ENCODE data around the gene HS3ST3A1.

The HS3ST3A1 gene

GRCh38 chr17:13592427-13592826, 9.3 kb downstream of the HS3ST3A1 start:
- Histone ChIP-seq H3K4me1 (ENCODE audit: control insufficient read depth, insufficient read depth, low read length) (no peaks in the 10 kb centered on the region), H3K27ac (ENCODE audit: insufficient read depth, low read depth, low read length, poor library complexity, severe bottlenecking) (no peak overlapping the region), H3K9me3 (ENCODE audit: control insufficient read depth, low read length) (no peaks in the 10 kb centered on the region), H3K4me3 (ENCODE audit: insufficient read depth, low read depth, low read length) (no peak overlapping the region), H3K27me3 (ENCODE audit: control insufficient read depth, insufficient read depth, low read length, poor library complexity, severe bottlenecking) (no peaks in the 10 kb centered on the region), H3K36me3 (ENCODE audit: control insufficient read depth, insufficient read depth, low read length) (no peaks in the 10 kb centered on the region)
- 96% methylated on average over 6 to 7 of the region's 7 CpGs for WGBS, 2 experiments

- no peak overlapping the region for H3K27ac ChIP-seq (ENCODE audit: insufficient read depth, low read depth, low read length, poor library complexity, severe bottlenecking)
- no peaks in the 10 kb centered on the region for H3K9me3 ChIP-seq (ENCODE audit: control insufficient read depth, low read length)
- no peaks in the 10 kb centered on the region for H3K4me1 ChIP-seq (ENCODE audit: control insufficient read depth, insufficient read depth, low read length)
- no peak overlapping the region for H3K4me3 ChIP-seq (ENCODE audit: insufficient read depth, low read depth, low read length)
- WGBS, 2 experiments = 100% methylated on average over 1 of the region's 1 CpG
- no peaks in the 10 kb centered on the region for H3K36me3 ChIP-seq (ENCODE audit: control insufficient read depth, insufficient read depth, low read length)
- H3K27me3 ChIP-seq (ENCODE audit: control insufficient read depth, insufficient read depth, low read length, poor library complexity, severe bottlenecking) = no peaks in the 10 kb centered on the region
These were observed 11.3 kb downstream of the HS3ST3A1 start for GRCh38 chr17:13590441-13590840.

GRCh38 chr17:13589658-13590057, 12.1 kb downstream of the HS3ST3A1 start:
- WGBS, 2 experiments = 91% methylated on average over 6 of the region's 6 CpGs
- Histone ChIP-seq H3K36me3 (ENCODE audit: control insufficient read depth, insufficient read depth, low read length) (no peaks in the 10 kb centered on the region), H3K4me1 (ENCODE audit: control insufficient read depth, insufficient read depth, low read length) (no peaks in the 10 kb centered on the region), H3K4me3 (ENCODE audit: insufficient read depth, low read depth, low read length) (no peak overlapping the region), H3K9me3 (ENCODE audit: control insufficient read depth, low read length) (no peaks in the 10 kb centered on the region), H3K27ac (ENCODE audit: insufficient read depth, low read depth, low read length, poor library complexity, severe bottlenecking) (no peak overlapping the region), H3K27me3 (ENCODE audit: control insufficient read depth, insufficient read depth, low read length, poor library complexity, severe bottlenecking) (no peaks in the 10 kb centered on the region)

- no peaks in the 10 kb centered on the region for H3K27me3 ChIP-seq (ENCODE audit: control insufficient read depth, insufficient read depth, low read length, poor library complexity, severe bottlenecking)
- no peaks in the 10 kb centered on the region for H3K9me3 ChIP-seq (ENCODE audit: control insufficient read depth, low read length)
- no peaks in the 10 kb centered on the region for H3K4me1 ChIP-seq (ENCODE audit: control insufficient read depth, insufficient read depth, low read length)
- no peak overlapping the region for H3K27ac ChIP-seq (ENCODE audit: insufficient read depth, low read depth, low read length, poor library complexity, severe bottlenecking)
- no peak overlapping the region for H3K4me3 ChIP-seq (ENCODE audit: insufficient read depth, low read depth, low read length)
- 86 to 96% methylated on average over 4 of the region's 4 CpGs for WGBS, 2 experiments
- no peaks in the 10 kb centered on the region for H3K36me3 ChIP-seq (ENCODE audit: control insufficient read depth, insufficient read depth, low read length)
These were observed 14.0 kb downstream of the HS3ST3A1 start for GRCh38 chr17:13587487-13588338.

GRCh38 chr17:13584701-13585080, 17.0 kb downstream of the HS3ST3A1 start:
- no peaks in the 10 kb centered on the region for H3K27me3 ChIP-seq (ENCODE audit: control insufficient read depth, insufficient read depth, low read length, poor library complexity, severe bottlenecking)
- no peak overlapping the region for H3K27ac ChIP-seq (ENCODE audit: insufficient read depth, low read depth, low read length, poor library complexity, severe bottlenecking)
- H3K9me3 ChIP-seq (ENCODE audit: control insufficient read depth, low read length) = no peaks in the 10 kb centered on the region
- no peaks in the 10 kb centered on the region for H3K4me1 ChIP-seq (ENCODE audit: control insufficient read depth, insufficient read depth, low read length)
- no peak overlapping the region for H3K4me3 ChIP-seq (ENCODE audit: insufficient read depth, low read depth, low read length)
- no peaks in the 10 kb centered on the region for H3K36me3 ChIP-seq (ENCODE audit: control insufficient read depth, insufficient read depth, low read length)
- 86 to 88% methylated on average over 2 to 3 of the region's 3 CpGs for WGBS, 2 experiments

GRCh38 chr17:13583996-13584700, 17.6 kb downstream of the HS3ST3A1 start:
- WGBS, 2 experiments = 83 to 95% methylated on average over 2 of the region's 3 CpGs
- no peaks in the 10 kb centered on the region for H3K36me3 ChIP-seq (ENCODE audit: control insufficient read depth, insufficient read depth, low read length)

GRCh38 chr17:13582776-13583547, 18.8 kb downstream of the HS3ST3A1 start:
- H3K36me3 ChIP-seq (ENCODE audit: control insufficient read depth, insufficient read depth, low read length) = no peaks in the 10 kb centered on the region
- H3K9me3 ChIP-seq (ENCODE audit: control insufficient read depth, low read length) = no peaks in the 10 kb centered on the region
- H3K27me3 ChIP-seq (ENCODE audit: control insufficient read depth, insufficient read depth, low read length, poor library complexity, severe bottlenecking) = no peaks in the 10 kb centered on the region
- H3K4me1 ChIP-seq (ENCODE audit: control insufficient read depth, insufficient read depth, low read length) = no peaks in the 10 kb centered on the region
- H3K27ac ChIP-seq (ENCODE audit: insufficient read depth, low read depth, low read length, poor library complexity, severe bottlenecking) = no peak overlapping the region
- no peak overlapping the region for H3K4me3 ChIP-seq (ENCODE audit: insufficient read depth, low read depth, low read length)
- 90 to 91% methylated on average over 9 of the region's 9 CpGs for WGBS, 2 experiments

More at GRCh38 chr17:13583996-13584700, 17.6 kb downstream of the HS3ST3A1 start:
- Histone ChIP-seq H3K4me1 (ENCODE audit: control insufficient read depth, insufficient read depth, low read length) (no peaks in the 10 kb centered on the region), H3K9me3 (ENCODE audit: control insufficient read depth, low read length) (no peaks in the 10 kb centered on the region), H3K4me3 (ENCODE audit: insufficient read depth, low read depth, low read length) (no peak overlapping the region), H3K27me3 (ENCODE audit: control insufficient read depth, insufficient read depth, low read length, poor library complexity, severe bottlenecking) (no peaks in the 10 kb centered on the region), H3K27ac (ENCODE audit: insufficient read depth, low read depth, low read length, poor library complexity, severe bottlenecking) (no peak overlapping the region)

GRCh38 chr17:13581925-13582324, 19.8 kb downstream of the HS3ST3A1 start:
- Histone ChIP-seq H3K4me1 (ENCODE audit: control insufficient read depth, insufficient read depth, low read length) (no peaks in the 10 kb centered on the region), H3K27me3 (ENCODE audit: control insufficient read depth, insufficient read depth, low read length, poor library complexity, severe bottlenecking) (no peaks in the 10 kb centered on the region), H3K27ac (ENCODE audit: insufficient read depth, low read depth, low read length, poor library complexity, severe bottlenecking) (no peak overlapping the region), H3K36me3 (ENCODE audit: control insufficient read depth, insufficient read depth, low read length) (no peaks in the 10 kb centered on the region), H3K4me3 (ENCODE audit: insufficient read depth, low read depth, low read length) (no peak overlapping the region), H3K9me3 (ENCODE audit: control insufficient read depth, low read length) (no peaks in the 10 kb centered on the region)
- WGBS, 2 experiments = 93 to 96% methylated on average over 1 to 3 of the region's 3 CpGs

GRCh38 chr17:13580790-13581189, 20.9 kb downstream of the HS3ST3A1 start:
- Histone ChIP-seq H3K9me3 (ENCODE audit: control insufficient read depth, low read length) (no peaks in the 10 kb centered on the region), H3K27ac (ENCODE audit: insufficient read depth, low read depth, low read length, poor library complexity, severe bottlenecking) (no peak overlapping the region), H3K36me3 (ENCODE audit: control insufficient read depth, insufficient read depth, low read length) (no peaks in the 10 kb centered on the region), H3K27me3 (ENCODE audit: control insufficient read depth, insufficient read depth, low read length, poor library complexity, severe bottlenecking) (no peaks in the 10 kb centered on the region), H3K4me3 (ENCODE audit: insufficient read depth, low read depth, low read length) (no peak overlapping the region), H3K4me1 (ENCODE audit: control insufficient read depth, insufficient read depth, low read length) (peaks cover 2% of the 10 kb centered on the region)
- 92 to 98% methylated on average over 7 of the region's 8 CpGs for WGBS, 2 experiments

All from ectodermal cell (in vitro differentiated cells).